HEK293 (cell line): Measurements from ENCODE around the gene MED10.

ENCODE experiments used
- CTCF ChIP-seq: fragments of 450-650 bp; formaldehyde crosslinking; IDR thresholded peaks from 2 replicates; pipeline ENCODE4 v1.5.1; 2016; ENCODE audit warnings: missing biosample characterization, missing genetic modification characterization
- HOXC10 ChIP-seq: sonication (generic); formaldehyde crosslinking; IDR thresholded peaks from 2 replicates; pipeline ENCODE4 v1.8.1; 2023; ENCODE audit warnings: mild to moderate bottlenecking, missing genetic modification reagents
- IKZF3 ChIP-seq: fragments of 450-650 bp; IDR thresholded peaks from 2 replicates; pipeline ENCODE4 v1.5.0; 2018; ENCODE audit warnings: missing biosample characterization, mild to moderate bottlenecking, missing genetic modification characterization, moderate library complexity
- INSM2 ChIP-seq: fragments of 450-650 bp; formaldehyde crosslinking; IDR thresholded peaks from 2 replicates; pipeline ENCODE4 v1.5.1; 2016; ENCODE audit warnings: missing biosample characterization, missing genetic modification characterization
- MZF1 ChIP-seq: fragments of 450-650 bp; formaldehyde crosslinking; IDR thresholded peaks from 2 replicates; pipeline ENCODE4 v1.5.1; 2017; ENCODE audit warnings: missing biosample characterization, missing genetic modification characterization, borderline replicate concordance
- OSR2 ChIP-seq: fragments of 450-650 bp; formaldehyde crosslinking; IDR thresholded peaks from 2 replicates; pipeline ENCODE4 v1.5.1; 2016; ENCODE audit warnings: missing biosample characterization, missing genetic modification characterization
- OVOL3 ChIP-seq: fragments of 450-650 bp; formaldehyde crosslinking; IDR thresholded peaks from 2 replicates; pipeline ENCODE4 v1.5.1; 2016; ENCODE audit warnings: missing biosample characterization, missing genetic modification characterization
- PATZ1 ChIP-seq: fragments of 450-650 bp; formaldehyde crosslinking; IDR thresholded peaks from 2 replicates; pipeline ENCODE4 v1.5.1; 2016; ENCODE audit warnings: missing biosample characterization, missing genetic modification characterization
- SP2 ChIP-seq: fragments of 450-650 bp; formaldehyde crosslinking; IDR thresholded peaks from 2 replicates; pipeline ENCODE4 v1.5.1; 2016; ENCODE audit warnings: missing biosample characterization, missing genetic modification characterization
- SP7 ChIP-seq: fragments of 450-650 bp; formaldehyde crosslinking; IDR thresholded peaks from 2 replicates; pipeline ENCODE4 v1.5.1; 2016; ENCODE audit warnings: missing biosample characterization, missing genetic modification characterization
- YY1 ChIP-seq: fragments of 450-650 bp; formaldehyde crosslinking; IDR thresholded peaks from 2 replicates; pipeline ENCODE4 v1.5.1; 2018; ENCODE audit warnings: missing biosample characterization, missing genetic modification characterization
- ZBTB17 ChIP-seq: fragments of 450-650 bp; formaldehyde crosslinking; IDR thresholded peaks from 2 replicates; pipeline ENCODE4 v1.5.1; 2016; ENCODE audit warnings: missing biosample characterization, missing genetic modification characterization
- ZBTB26 ChIP-seq: fragments of 450-650 bp; formaldehyde crosslinking; optimal IDR thresholded peaks from 2 replicates; pipeline ENCODE3; 2016; ENCODE audit warnings: missing biosample characterization, mild to moderate bottlenecking, missing genetic modification characterization
- ZBTB7A ChIP-seq: fragments of 450-650 bp; formaldehyde crosslinking; IDR thresholded peaks from 2 replicates; pipeline ENCODE4 v1.5.1; 2016; ENCODE audit warnings: low read depth, missing biosample characterization, missing genetic modification characterization
- ZNF184 ChIP-seq: fragments of 450-650 bp; IDR thresholded peaks from 2 replicates; pipeline ENCODE4 v1.5.1; 2018; ENCODE audit warnings: missing biosample characterization, mild to moderate bottlenecking, missing genetic modification characterization
- ZNF2 ChIP-seq: fragments of 450-650 bp; formaldehyde crosslinking; IDR thresholded peaks from 2 replicates; pipeline ENCODE4 v1.5.1; 2016; ENCODE audit warnings: missing biosample characterization, missing genetic modification characterization
- ZNF274 ChIP-seq, 2 experiments: fragments of 200-500 bp in 1 of 2; fragments of 450-650 bp in 1 of 2; sonication (Bioruptor generic) in 1 of 2; formaldehyde crosslinking in 1 of 2; IDR thresholded peaks; 2 replicates each; pipeline versions ENCODE4 v1.5.1 to v1.6.1; 2014 to 2016; ENCODE audit warnings: borderline replicate concordance in 1 of 2, inconsistent platforms in 1 of 2, low read length in 1 of 2, missing biosample characterization in 1 of 2, missing genetic modification characterization in 1 of 2
- ZNF292 ChIP-seq: fragments of 450-650 bp; formaldehyde crosslinking; IDR thresholded peaks from 2 replicates; pipeline ENCODE4 v1.5.1; 2016; ENCODE audit warnings: low read depth, missing biosample characterization, missing genetic modification characterization, borderline replicate concordance
- ZNF302 ChIP-seq: fragments of 450-650 bp; formaldehyde crosslinking; IDR thresholded peaks from 2 replicates; pipeline ENCODE4 v1.5.1; 2016; ENCODE audit warnings: missing biosample characterization, missing genetic modification characterization, low read depth
- ZNF341 ChIP-seq: fragments of 450-650 bp; formaldehyde crosslinking; IDR thresholded peaks from 2 replicates; pipeline ENCODE4; 2016; ENCODE audit warnings: low read depth, missing biosample characterization, missing genetic modification characterization
- ZNF391 ChIP-seq: fragments of 450-650 bp; formaldehyde crosslinking; IDR thresholded peaks from 2 replicates; pipeline ENCODE4 v1.5.1; 2016; ENCODE audit warnings: low read depth, missing biosample characterization, missing genetic modification characterization, borderline replicate concordance
- ZNF394 ChIP-seq: fragments of 450-650 bp; formaldehyde crosslinking; IDR thresholded peaks from 2 replicates; pipeline ENCODE4 v1.5.1; 2016; ENCODE audit warnings: missing biosample characterization, missing genetic modification characterization, mild to moderate bottlenecking, moderate library complexity, borderline replicate concordance
- ZNF473 ChIP-seq: fragments of 450-650 bp; formaldehyde crosslinking; IDR thresholded peaks from 2 replicates; pipeline ENCODE4 v1.5.1; 2017; ENCODE audit warnings: missing biosample characterization, missing genetic modification characterization
- ZNF488 ChIP-seq: fragments of 450-650 bp; formaldehyde crosslinking; IDR thresholded peaks from 2 replicates; pipeline ENCODE4 v1.5.1; 2016; ENCODE audit warnings: missing biosample characterization, missing genetic modification characterization
- ZNF501 ChIP-seq: fragments of 450-650 bp; formaldehyde crosslinking; IDR thresholded peaks from 2 replicates; pipeline ENCODE4 v1.5.1; 2016; ENCODE audit warnings: missing biosample characterization, missing genetic modification characterization
- ZNF521 ChIP-seq: fragments of 450-650 bp; formaldehyde crosslinking; IDR thresholded peaks from 2 replicates; pipeline ENCODE4 v1.5.1; 2017; ENCODE audit warnings: missing biosample characterization, mild to moderate bottlenecking, missing genetic modification characterization
- ZNF529 ChIP-seq: fragments of 450-650 bp; formaldehyde crosslinking; IDR thresholded peaks from 2 replicates; pipeline ENCODE4 v1.5.1; 2017; ENCODE audit warnings: missing genetic modification characterization, missing biosample characterization; ENCODE audit not compliant: insufficient replicate concordance
- ZNF561 ChIP-seq: fragments of 450-650 bp; IDR thresholded peaks from 2 replicates; pipeline ENCODE4 v1.5.1; 2018; ENCODE audit warnings: missing biosample characterization, missing genetic modification characterization, borderline replicate concordance
- ZNF580 ChIP-seq: fragments of 450-650 bp; formaldehyde crosslinking; IDR thresholded peaks from 2 replicates; pipeline ENCODE4 v1.5.1; 2016; ENCODE audit warnings: missing biosample characterization, missing genetic modification characterization
- ZNF660 ChIP-seq: fragments of 450-650 bp; IDR thresholded peaks from 2 replicates; pipeline ENCODE4 v1.5.1; 2018; ENCODE audit warnings: missing biosample characterization, mild to moderate bottlenecking, missing genetic modification characterization
- ZSCAN23 ChIP-seq: fragments of 450-650 bp; formaldehyde crosslinking; IDR thresholded peaks from 2 replicates; pipeline ENCODE4 v1.5.1; 2016; ENCODE audit warnings: missing biosample characterization, missing genetic modification characterization

Gene MED10

GRCh38 chr5:6419340-6419852, 41.0 kb upstream of the MED10 start (continued):
- TF ChIP-seq ZNF660 (tag by site-specific recombination) (no peak), ZNF394 (tag by site-specific recombination) (peak; percentile 25; the same call in 1 of the 2 replicates), ZBTB26 (tag by site-specific recombination) (peak; percentile 27), ZNF529 (tag by site-specific recombination) (peak; percentile 76), ZNF488 (tag by site-specific recombination) (peak; percentile 68; the same call in 1 of the 2 replicates), YY1 (tag by site-specific recombination) (peak; percentile 35; the same call in 1 of the 2 replicates), ZNF561 (peak; percentile 91), ZNF292 (tag by site-specific recombination) (no peak), OVOL3 (peak; percentile 95), SP2 (tag by site-specific recombination) (peak; percentile 51; the same call in 1 of the 2 replicates), ZNF274 (IDR thresholded peaks at IDR 0.05; ENCODE audit: low read length) (no peak), ZNF274 (tag by site-specific recombination; IDR thresholded peaks at IDR 0.05; ENCODE audit: borderline replicate concordance) (no peak), OSR2 (tag by site-specific recombination) (peak; percentile 99), ZNF391 (tag by site-specific recombination) (peak; percentile 96), CTCF (no peak), PATZ1 (peak; percentile 14; the same call in 1 of the 2 replicates), ZNF580 (tag by site-specific recombination) (0 out of 2 replicates have a peak, but pooled peaks have one; percentile 48), MZF1 (peak; percentile 28; the same call in 1 of the 2 replicates), ZNF501 (tag by site-specific recombination) (no peak), SP7 (tag by site-specific recombination) (peak; percentile 100), INSM2 (tag by site-specific recombination) (peak; percentile 99), ZNF473 (tag by site-specific recombination) (no peak), ZNF521 (tag by site-specific recombination) (no peak), ZNF341 (tag by site-specific recombination) (peak; percentile 53; the same call in 1 of the 2 replicates), ZNF302 (tag by site-specific recombination) (no peak), ZBTB7A (0 out of 2 replicates have a peak, but pooled peaks have one; percentile 54), IKZF3 (tag by site-specific recombination) (peak; percentile 98), ZNF184 (tag by site-specific recombination) (peak; percentile 94), HOXC10 (CRISPR knock-in tag) (no peak), ZNF2 (tag by site-specific recombination) (peak; percentile 84), ZBTB17 (peak; percentile 74), ZSCAN23 (peak; percentile 94)
